ENCODE data around the gene TRIM40. TPM values are rescaled to one million over a fixed set of nuclear protein-coding genes. Genes with fewer than 3 reads are reported as not detected.

TRIM40 gene
- polyA plus RNA-seq, 1 donor (not counting 4 experiments of a cell fraction or from before 2014, with no cell fraction given): not detected

GRCh38 chr6:30160785-30161531 is 25.0 kb downstream of the TRIM40 start, which contains the start of gene TRIM10:
TRIM10 (minus strand) TSS chr6:30161211; CDS start chr6:30160858, 353 bp downstream.
- H3K4me2 ChIP-seq (ENCODE audit: control insufficient read depth, extremely low read depth, insufficient read depth, low read depth, low read length): no peak within 1 kb of the TSS
- H3K9me3 ChIP-seq (ENCODE audit: control insufficient read depth, low read depth, low read length): no peaks in the 10 kb centered on the region
- TF ChIP-seq EZH2 (IDR thresholded peaks at IDR 0.05; ENCODE audit: low read length): no peak
- TF ChIP-seq CTCF (optimal IDR thresholded peaks at IDR 0.05 in 1 of 3, IDR thresholded peaks at IDR 0.05 in 1 of 3, conservative IDR thresholded peaks at IDR 0.05 in 1 of 3; ENCODE audit: extremely low read depth in 1 of 3, insufficient read depth in 2 of 3, low read length in 3 of 3): no peak
- H3K79me2 ChIP-seq (ENCODE audit: control insufficient read depth, insufficient read depth, low read length): no peaks in the 10 kb centered on the region
- no peak within 1 kb of the TSS for H2AFZ ChIP-seq (ENCODE audit: control insufficient read depth, low read length)
- dilution Hi-C loops (cut with MboI; ENCODE audit: extremely low pct_ligation_motif_present, low sequenced_read_pairs): no loop called here
- no peaks in the 10 kb centered on the region for H3K36me3 ChIP-seq (ENCODE audit: control insufficient read depth in 2 of 2, extremely low read depth in 1 of 2, insufficient read depth in 2 of 2, low read length in 2 of 2)
- no peak within 1 kb of the TSS for H3K9ac ChIP-seq (ENCODE audit: control insufficient read depth, extremely low read depth, insufficient read depth, low read length)
- no peak within 1 kb of the TSS for H3K27ac ChIP-seq (ENCODE audit: control insufficient read depth, insufficient read depth, low read length)
- no peaks in the 10 kb centered on the region for H3K9me1 ChIP-seq (ENCODE audit: control insufficient read depth, extremely low read depth, insufficient read depth, low read length)
- no peaks in the 10 kb centered on the region for H4K20me1 ChIP-seq (ENCODE audit: control insufficient read depth, extremely low read depth, insufficient read depth, low read length)
- H3K4me3 ChIP-seq (ENCODE audit: control insufficient read depth in 2 of 3, extremely low read depth in 1 of 3, insufficient read depth in 2 of 3, low read depth in 1 of 3, low read length in 3 of 3): no peak within 1 kb of the TSS
- no peak for DNase-seq (ENCODE audit: low read depth, low spot score)
- no peak for FAIRE-seq
- H3K27me3 ChIP-seq (ENCODE audit: control insufficient read depth, extremely low read depth, insufficient read depth, low read length): peaks cover 8% of the 10 kb centered on the region
- peaks cover 11% of the 10 kb centered on the region for H3K4me1 ChIP-seq (ENCODE audit: control insufficient read depth, extremely low read depth, insufficient read depth, low read length)

DNA sequence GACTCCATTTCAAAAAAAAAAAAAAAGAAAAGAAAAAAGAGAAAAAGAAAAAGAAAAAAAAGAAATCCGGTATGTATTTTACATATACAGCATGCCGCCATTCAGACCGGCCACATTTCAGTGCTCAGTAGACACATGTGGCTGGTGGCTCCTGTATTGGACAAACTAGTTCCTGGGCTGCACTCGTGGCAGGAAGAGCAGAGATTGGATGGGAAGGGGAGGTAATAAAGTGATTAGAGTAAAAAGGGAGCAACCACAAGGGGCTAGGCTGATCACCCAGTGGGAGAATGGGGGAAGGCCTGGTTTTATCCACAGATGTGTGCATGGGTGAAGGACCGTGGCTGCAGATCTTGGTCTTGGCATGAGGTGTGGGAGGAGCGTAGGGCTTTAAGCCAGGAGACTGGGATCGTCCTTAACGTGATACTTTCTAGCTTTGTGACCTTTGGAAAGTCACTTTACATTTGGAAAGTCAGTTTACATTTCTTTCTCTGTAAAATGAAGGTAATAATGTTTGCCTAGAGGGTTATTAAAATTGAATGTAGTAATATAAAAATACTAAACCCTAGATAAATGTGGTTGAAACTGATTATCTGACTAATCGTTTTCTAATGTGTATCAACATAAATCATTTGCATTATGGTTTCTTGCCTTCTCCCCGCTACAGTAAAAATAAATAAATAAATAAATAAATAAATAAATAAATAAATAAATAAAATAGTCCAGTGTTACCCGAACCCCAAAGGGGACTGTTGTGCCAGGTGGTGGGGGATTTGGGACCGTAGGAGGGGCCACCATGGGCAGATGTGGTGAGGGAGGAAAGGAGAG is 26.5 kb downstream of the TRIM40 start:
- dilution Hi-C loops (cut with MboI; ENCODE audit: extremely low pct_ligation_motif_present, low sequenced_read_pairs): no loop called here
- no peaks in the 10 kb centered on the region for H3K79me2 ChIP-seq (ENCODE audit: control insufficient read depth, insufficient read depth, low read length)
- no peak overlapping the region for H3K4me2 ChIP-seq (ENCODE audit: control insufficient read depth, extremely low read depth, insufficient read depth, low read depth, low read length)
- no peaks in the 10 kb centered on the region for H3K4me1 ChIP-seq (ENCODE audit: control insufficient read depth, extremely low read depth, insufficient read depth, low read length)
- no peak for FAIRE-seq
- DNase-seq (ENCODE audit: low read depth, low spot score): no peak
- TF ChIP-seq CTCF (optimal IDR thresholded peaks at IDR 0.05 in 1 of 3, IDR thresholded peaks at IDR 0.05 in 1 of 3, conservative IDR thresholded peaks at IDR 0.05 in 1 of 3; ENCODE audit: extremely low read depth in 1 of 3, insufficient read depth in 2 of 3, low read length in 3 of 3) (no peak), EZH2 (IDR thresholded peaks at IDR 0.05; ENCODE audit: low read length) (no peak)
- H2AFZ ChIP-seq (ENCODE audit: control insufficient read depth, low read length): no peak overlapping the region
- H4K20me1 ChIP-seq (ENCODE audit: control insufficient read depth, extremely low read depth, insufficient read depth, low read length): no peaks in the 10 kb centered on the region
- no peaks in the 10 kb centered on the region for H3K9me3 ChIP-seq (ENCODE audit: control insufficient read depth, low read depth, low read length)
- H3K4me3 ChIP-seq (ENCODE audit: control insufficient read depth in 2 of 3, extremely low read depth in 1 of 3, insufficient read depth in 2 of 3, low read depth in 1 of 3, low read length in 3 of 3): no peak overlapping the region
- H3K9me1 ChIP-seq (ENCODE audit: control insufficient read depth, extremely low read depth, insufficient read depth, low read length): no peaks in the 10 kb centered on the region
- peaks cover 15% of the 10 kb centered on the region for H3K27me3 ChIP-seq (ENCODE audit: control insufficient read depth, extremely low read depth, insufficient read depth, low read length)
- H3K27ac ChIP-seq (ENCODE audit: control insufficient read depth, insufficient read depth, low read length): no peak overlapping the region
- no peaks in the 10 kb centered on the region for H3K36me3 ChIP-seq (ENCODE audit: control insufficient read depth in 2 of 2, extremely low read depth in 1 of 2, insufficient read depth in 2 of 2, low read length in 2 of 2)
- H3K9ac ChIP-seq (ENCODE audit: control insufficient read depth, extremely low read depth, insufficient read depth, low read length): no peak overlapping the region

Data from keratinocyte (primary cell).